Uterus (tissue), 2 donors: ENCODE measurements around the gene MSL2.

Source experiments
- POLR2A ChIP-seq, 2 donors: fragments of 450-650 bp; IDR thresholded peaks; one replicate each; pipeline ENCODE4 v1.6.1; 2016; ENCODE audit warnings: antibody characterized with exemption in 2 of 2, mild to moderate bottlenecking in 1 of 2, moderate library complexity in 1 of 2
- TF ChIP-seq, protein P1 (sequence below), 4 experiments: fragments of 200-600 bp in 2 of 4; fragments of 450-650 bp in 2 of 4; sonication (generic) in 2 of 4; IDR thresholded peaks; one replicate each; pipeline ENCODE4 v1.5.1; 2016 to 2019; ENCODE audit warnings: antibody characterized with exemption in 4 of 4, mild to moderate bottlenecking in 2 of 4, moderate library complexity in 1 of 4

DNA sequence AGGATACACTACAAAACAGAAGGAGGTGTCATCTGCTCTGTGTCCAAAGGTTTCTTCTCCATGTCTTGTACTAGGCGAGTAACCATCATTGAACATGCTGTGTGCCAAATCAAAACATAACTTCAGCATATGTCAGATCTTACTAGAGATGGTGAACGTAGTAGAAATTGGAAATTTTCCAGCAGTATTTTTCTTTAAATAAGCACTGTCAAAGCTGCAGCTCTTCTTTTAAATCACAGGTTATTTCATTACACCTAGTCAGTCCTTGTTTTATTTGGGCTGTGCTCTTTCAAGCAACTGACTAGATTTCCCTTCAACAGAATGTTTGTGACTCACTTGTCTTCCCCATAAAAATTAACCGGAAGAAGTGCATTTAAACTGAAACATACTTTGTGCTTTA is 46.5 kb downstream of the MSL2 start:
- TF ChIP-seq, protein P1, sequence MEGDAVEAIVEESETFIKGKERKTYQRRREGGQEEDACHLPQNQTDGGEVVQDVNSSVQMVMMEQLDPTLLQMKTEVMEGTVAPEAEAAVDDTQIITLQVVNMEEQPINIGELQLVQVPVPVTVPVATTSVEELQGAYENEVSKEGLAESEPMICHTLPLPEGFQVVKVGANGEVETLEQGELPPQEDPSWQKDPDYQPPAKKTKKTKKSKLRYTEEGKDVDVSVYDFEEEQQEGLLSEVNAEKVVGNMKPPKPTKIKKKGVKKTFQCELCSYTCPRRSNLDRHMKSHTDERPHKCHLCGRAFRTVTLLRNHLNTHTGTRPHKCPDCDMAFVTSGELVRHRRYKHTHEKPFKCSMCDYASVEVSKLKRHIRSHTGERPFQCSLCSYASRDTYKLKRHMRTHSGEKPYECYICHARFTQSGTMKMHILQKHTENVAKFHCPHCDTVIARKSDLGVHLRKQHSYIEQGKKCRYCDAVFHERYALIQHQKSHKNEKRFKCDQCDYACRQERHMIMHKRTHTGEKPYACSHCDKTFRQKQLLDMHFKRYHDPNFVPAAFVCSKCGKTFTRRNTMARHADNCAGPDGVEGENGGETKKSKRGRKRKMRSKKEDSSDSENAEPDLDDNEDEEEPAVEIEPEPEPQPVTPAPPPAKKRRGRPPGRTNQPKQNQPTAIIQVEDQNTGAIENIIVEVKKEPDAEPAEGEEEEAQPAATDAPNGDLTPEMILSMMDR (IDR thresholded peaks at IDR 0.05): no peak
- no peak for TF ChIP-seq POLR2A (IDR thresholded peaks at IDR 0.05)
